WTC11 (cell line): ENCODE measurements around the gene GRK3. TPM values are rescaled to one million over a fixed set of nuclear protein-coding genes. Genes with fewer than 3 reads are reported as not detected.

ENCODE experiments used
- ATAC-seq: fragments of 200-7000 bp; cut with Tn5 transposase; 2 replicates; pipeline ENCODE4 v1.10.0; 2021; ENCODE audit warnings: mild to moderate bottlenecking, moderate library complexity
- CTCF ChIA-PET: fragments of 300-600 bp; sonication (Branson Sonifier 250); formaldehyde crosslinking; loops from one replicate; lab custom pipeline; 2021; ENCODE audit warnings: antibody characterized with exemption; lab: Charles Lee
- POLR2A ChIA-PET: fragments of 350-600 bp; sonication (Branson Sonifier 250); formaldehyde crosslinking; loops from one replicate; lab custom pipeline; 2021; ENCODE audit warnings: antibody characterized with exemption; lab: Charles Lee
- DNase-seq: peaks from one replicate; pipeline ENCODE4 v3.0.0; 2021; ENCODE audit warnings: low spot score
- H3K27ac Mint-ChIP-seq: 2 replicates; pipeline ENCODE4 v1.8.0; 2021; ENCODE audit warnings: mixed read lengths
- H3K27me3 Mint-ChIP-seq: 2 replicates; pipeline ENCODE4 v1.8.0; 2021; ENCODE audit warnings: low read depth, mild to moderate bottlenecking, moderate library complexity, mixed read lengths
- H3K36me3 Mint-ChIP-seq: 2 replicates; pipeline ENCODE4 v1.8.0; 2021; ENCODE audit warnings: mixed read lengths
- H3K4me1 Mint-ChIP-seq: 2 replicates; pipeline ENCODE4 v1.8.0; 2022; ENCODE audit warnings: mixed read lengths
- H3K4me3 Mint-ChIP-seq: 2 replicates; pipeline ENCODE4 v1.8.0; 2021; ENCODE audit warnings: mild to moderate bottlenecking, moderate library complexity, mixed read lengths
- H3K9me3 Mint-ChIP-seq: 2 replicates; pipeline ENCODE4 v1.8.0; 2021; ENCODE audit warnings: mixed read lengths
- ATF1 ChIP-seq: sonication (generic); formaldehyde crosslinking; IDR thresholded peaks from 2 replicates; pipeline ENCODE4 v1.8.1; 2023; ENCODE audit warnings: mild to moderate bottlenecking, moderate library complexity, missing genetic modification reagents
- CREB1 ChIP-seq: sonication (generic); formaldehyde crosslinking; IDR thresholded peaks from 2 replicates; pipeline ENCODE4 v1.8.0; 2023; ENCODE audit warnings: mild to moderate bottlenecking, missing genetic modification reagents
- FOXJ3 ChIP-seq: sonication (generic); formaldehyde crosslinking; IDR thresholded peaks from 2 replicates; pipeline ENCODE4 v1.9.0; 2021; ENCODE audit warnings: missing genetic modification reagents, mild to moderate bottlenecking, borderline replicate concordance
- HMGA2 ChIP-seq: fragments of 250-450 bp; sonication (Bioruptor Pico); IDR thresholded peaks from 2 replicates; pipeline ENCODE4 v1.4.0; 2021; ENCODE audit warnings: mild to moderate bottlenecking, moderate library complexity
- IRF2 ChIP-seq: sonication (generic); formaldehyde crosslinking; IDR thresholded peaks from 2 replicates; pipeline ENCODE4 v1.8.0; 2022; ENCODE audit warnings: low read depth, missing genetic modification reagents, borderline replicate concordance
- JUN ChIP-seq: sonication (generic); formaldehyde crosslinking; IDR thresholded peaks from 2 replicates; pipeline ENCODE4 v1.8.0; 2023; ENCODE audit warnings: mild to moderate bottlenecking, missing genetic modification reagents
- NFATC4 ChIP-seq: fragments of 250-450 bp; sonication (Bioruptor Pico); IDR thresholded peaks from 2 replicates; pipeline ENCODE4 v1.9.0; 2021; ENCODE audit warnings: mild to moderate bottlenecking
- NFE2L1 ChIP-seq: sonication (generic); formaldehyde crosslinking; IDR thresholded peaks from 2 replicates; pipeline ENCODE4 v1.8.1; 2023; ENCODE audit warnings: missing genetic modification reagents
- RELA ChIP-seq: sonication (generic); formaldehyde crosslinking; IDR thresholded peaks from 2 replicates; pipeline ENCODE4 v1.8.1; 2022; ENCODE audit warnings: missing genetic modification reagents, mild to moderate bottlenecking, borderline replicate concordance
- SMAD4 ChIP-seq: sonication (generic); formaldehyde crosslinking; IDR thresholded peaks from 2 replicates; pipeline ENCODE4 v1.8.0; 2022; ENCODE audit warnings: mild to moderate bottlenecking, missing genetic modification reagents
- SP1 ChIP-seq: sonication (generic); formaldehyde crosslinking; conservative IDR thresholded peaks from 2 replicates; pipeline ENCODE4 v1.8.1; 2022; ENCODE audit warnings: missing genetic modification reagents
- ZNF423 ChIP-seq: fragments of 250-450 bp; sonication (Bioruptor Pico); IDR thresholded peaks from 2 replicates; pipeline ENCODE4 v2.1.2; 2022; ENCODE audit warnings: mild to moderate bottlenecking, moderate library complexity
- ZNF671 ChIP-seq: fragments of 250-450 bp; sonication (Bioruptor Pico); IDR thresholded peaks from 2 replicates; pipeline ENCODE4 v1.8.0; 2021; ENCODE audit warnings: mild to moderate bottlenecking
- total RNA-seq: library from RNA; stranded (reverse); gene quantifications from 3 replicates; pipeline ENCODE4 v1.2.3, GENCODE V29; 2021
- TF ChIP-seq, protein P1 (sequence below): sonication (generic); formaldehyde crosslinking; conservative IDR thresholded peaks from 2 replicates; pipeline ENCODE4 v1.8.1; 2022; ENCODE audit warnings: mild to moderate bottlenecking, missing genetic modification reagents
- TF ChIP-seq, protein P2 (sequence below): sonication (generic); formaldehyde crosslinking; IDR thresholded peaks from 2 replicates; pipeline ENCODE4 v1.8.1; 2022; ENCODE audit warnings: low read depth, mild to moderate bottlenecking, moderate library complexity, missing genetic modification reagents, borderline replicate concordance
- TF ChIP-seq, protein P3 (sequence below): fragments of 200-600 bp; IDR thresholded peaks from 2 replicates; pipeline ENCODE4 v1.8.0; 2022; ENCODE audit warnings: antibody characterized with exemption
- TF ChIP-seq, protein P4 (sequence below): fragments of 250-450 bp; sonication (Bioruptor Pico); IDR thresholded peaks from 2 replicates; pipeline ENCODE4 v1.9.0; 2021; ENCODE audit warnings: moderate library complexity, mild to moderate bottlenecking, inconsistent platforms, borderline replicate concordance
- TF ChIP-seq, protein P5 (sequence below): sonication (generic); formaldehyde crosslinking; IDR thresholded peaks from 2 replicates; pipeline ENCODE4 v1.8.1; 2023; ENCODE audit warnings: mild to moderate bottlenecking, missing genetic modification reagents
- TF ChIP-seq, protein P6 (sequence below): sonication (generic); formaldehyde crosslinking; IDR thresholded peaks from 2 replicates; pipeline ENCODE4 v1.8.0; 2022; ENCODE audit warnings: missing genetic modification reagents
- TF ChIP-seq, protein P7 (sequence below): sonication (generic); formaldehyde crosslinking; IDR thresholded peaks from 2 replicates; pipeline ENCODE4 v1.8.1; 2022; ENCODE audit warnings: mild to moderate bottlenecking, moderate library complexity, missing genetic modification reagents

Gene GRK3
- total RNA-seq, 1 experiment from 2014 or later = 27.1 TPM

DNA sequence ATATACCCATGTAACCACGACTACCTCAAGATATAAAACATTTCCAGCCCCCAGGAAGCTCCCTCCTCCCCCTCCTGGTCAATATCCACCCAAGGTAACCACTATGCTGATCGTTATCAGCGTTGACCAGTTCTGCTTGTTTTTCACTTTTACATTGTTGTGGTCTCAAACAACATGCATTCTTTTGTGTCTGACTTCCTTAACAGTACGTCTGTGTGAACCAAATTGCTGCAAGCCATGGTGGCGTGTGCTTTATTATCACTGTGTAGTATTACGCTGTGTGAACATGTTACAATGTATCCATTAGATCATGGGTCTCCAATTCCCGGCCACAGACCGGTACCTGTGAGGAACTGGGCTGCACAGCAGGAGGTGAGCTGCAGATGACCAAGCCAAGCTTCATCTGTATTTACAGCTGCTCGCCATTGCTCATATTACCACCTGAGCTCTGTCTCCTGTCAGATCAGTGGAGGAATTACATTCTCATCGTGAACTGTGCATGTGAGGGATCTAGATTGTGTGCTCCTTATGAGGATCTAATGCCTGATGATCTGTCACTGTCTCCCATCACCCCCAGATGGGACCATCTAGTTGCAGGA is 15.5 kb upstream of the GRK3 start:
- H3K4me3 Mint-ChIP-seq = no peak overlapping the region
- TF ChIP-seq, protein P1, sequence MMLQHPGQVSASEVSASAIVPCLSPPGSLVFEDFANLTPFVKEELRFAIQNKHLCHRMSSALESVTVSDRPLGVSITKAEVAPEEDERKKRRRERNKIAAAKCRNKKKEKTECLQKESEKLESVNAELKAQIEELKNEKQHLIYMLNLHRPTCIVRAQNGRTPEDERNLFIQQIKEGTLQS (CRISPR knock-in tag) = no peak
- TF ChIP-seq, protein P2, sequence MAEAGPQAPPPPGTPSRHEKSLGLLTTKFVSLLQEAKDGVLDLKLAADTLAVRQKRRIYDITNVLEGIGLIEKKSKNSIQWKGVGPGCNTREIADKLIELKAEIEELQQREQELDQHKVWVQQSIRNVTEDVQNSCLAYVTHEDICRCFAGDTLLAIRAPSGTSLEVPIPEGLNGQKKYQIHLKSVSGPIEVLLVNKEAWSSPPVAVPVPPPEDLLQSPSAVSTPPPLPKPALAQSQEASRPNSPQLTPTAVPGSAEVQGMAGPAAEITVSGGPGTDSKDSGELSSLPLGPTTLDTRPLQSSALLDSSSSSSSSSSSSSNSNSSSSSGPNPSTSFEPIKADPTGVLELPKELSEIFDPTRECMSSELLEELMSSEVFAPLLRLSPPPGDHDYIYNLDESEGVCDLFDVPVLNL (CRISPR knock-in tag) = no peak
- TF ChIP-seq, protein P3, sequence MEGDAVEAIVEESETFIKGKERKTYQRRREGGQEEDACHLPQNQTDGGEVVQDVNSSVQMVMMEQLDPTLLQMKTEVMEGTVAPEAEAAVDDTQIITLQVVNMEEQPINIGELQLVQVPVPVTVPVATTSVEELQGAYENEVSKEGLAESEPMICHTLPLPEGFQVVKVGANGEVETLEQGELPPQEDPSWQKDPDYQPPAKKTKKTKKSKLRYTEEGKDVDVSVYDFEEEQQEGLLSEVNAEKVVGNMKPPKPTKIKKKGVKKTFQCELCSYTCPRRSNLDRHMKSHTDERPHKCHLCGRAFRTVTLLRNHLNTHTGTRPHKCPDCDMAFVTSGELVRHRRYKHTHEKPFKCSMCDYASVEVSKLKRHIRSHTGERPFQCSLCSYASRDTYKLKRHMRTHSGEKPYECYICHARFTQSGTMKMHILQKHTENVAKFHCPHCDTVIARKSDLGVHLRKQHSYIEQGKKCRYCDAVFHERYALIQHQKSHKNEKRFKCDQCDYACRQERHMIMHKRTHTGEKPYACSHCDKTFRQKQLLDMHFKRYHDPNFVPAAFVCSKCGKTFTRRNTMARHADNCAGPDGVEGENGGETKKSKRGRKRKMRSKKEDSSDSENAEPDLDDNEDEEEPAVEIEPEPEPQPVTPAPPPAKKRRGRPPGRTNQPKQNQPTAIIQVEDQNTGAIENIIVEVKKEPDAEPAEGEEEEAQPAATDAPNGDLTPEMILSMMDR = no peak
- TF ChIP-seq IRF2 (CRISPR knock-in tag) = no peak
- TF ChIP-seq ATF1 (CRISPR knock-in tag) = no peak
- no peak for TF ChIP-seq JUN
- TF ChIP-seq, protein P4, sequence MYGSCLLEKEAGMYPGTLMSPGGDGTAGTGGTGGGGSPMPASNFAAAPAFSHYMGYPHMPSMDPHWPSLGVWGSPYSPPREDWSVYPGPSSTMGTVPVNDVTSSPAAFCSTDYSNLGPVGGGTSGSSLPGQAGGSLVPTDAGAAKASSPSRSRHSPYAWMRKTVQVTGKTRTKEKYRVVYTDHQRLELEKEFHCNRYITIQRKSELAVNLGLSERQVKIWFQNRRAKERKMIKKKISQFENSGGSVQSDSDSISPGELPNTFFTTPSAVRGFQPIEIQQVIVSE (CRISPR knock-in tag) = no peak
- no peak for TF ChIP-seq HMGA2
- no peak for TF ChIP-seq SP1 (CRISPR knock-in tag)
- TF ChIP-seq NFATC4 (CRISPR knock-in tag) = no peak
- TF ChIP-seq, protein P5, sequence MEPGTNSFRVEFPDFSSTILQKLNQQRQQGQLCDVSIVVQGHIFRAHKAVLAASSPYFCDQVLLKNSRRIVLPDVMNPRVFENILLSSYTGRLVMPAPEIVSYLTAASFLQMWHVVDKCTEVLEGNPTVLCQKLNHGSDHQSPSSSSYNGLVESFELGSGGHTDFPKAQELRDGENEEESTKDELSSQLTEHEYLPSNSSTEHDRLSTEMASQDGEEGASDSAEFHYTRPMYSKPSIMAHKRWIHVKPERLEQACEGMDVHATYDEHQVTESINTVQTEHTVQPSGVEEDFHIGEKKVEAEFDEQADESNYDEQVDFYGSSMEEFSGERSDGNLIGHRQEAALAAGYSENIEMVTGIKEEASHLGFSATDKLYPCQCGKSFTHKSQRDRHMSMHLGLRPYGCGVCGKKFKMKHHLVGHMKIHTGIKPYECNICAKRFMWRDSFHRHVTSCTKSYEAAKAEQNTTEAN = no peak
- TF ChIP-seq, protein P6, sequence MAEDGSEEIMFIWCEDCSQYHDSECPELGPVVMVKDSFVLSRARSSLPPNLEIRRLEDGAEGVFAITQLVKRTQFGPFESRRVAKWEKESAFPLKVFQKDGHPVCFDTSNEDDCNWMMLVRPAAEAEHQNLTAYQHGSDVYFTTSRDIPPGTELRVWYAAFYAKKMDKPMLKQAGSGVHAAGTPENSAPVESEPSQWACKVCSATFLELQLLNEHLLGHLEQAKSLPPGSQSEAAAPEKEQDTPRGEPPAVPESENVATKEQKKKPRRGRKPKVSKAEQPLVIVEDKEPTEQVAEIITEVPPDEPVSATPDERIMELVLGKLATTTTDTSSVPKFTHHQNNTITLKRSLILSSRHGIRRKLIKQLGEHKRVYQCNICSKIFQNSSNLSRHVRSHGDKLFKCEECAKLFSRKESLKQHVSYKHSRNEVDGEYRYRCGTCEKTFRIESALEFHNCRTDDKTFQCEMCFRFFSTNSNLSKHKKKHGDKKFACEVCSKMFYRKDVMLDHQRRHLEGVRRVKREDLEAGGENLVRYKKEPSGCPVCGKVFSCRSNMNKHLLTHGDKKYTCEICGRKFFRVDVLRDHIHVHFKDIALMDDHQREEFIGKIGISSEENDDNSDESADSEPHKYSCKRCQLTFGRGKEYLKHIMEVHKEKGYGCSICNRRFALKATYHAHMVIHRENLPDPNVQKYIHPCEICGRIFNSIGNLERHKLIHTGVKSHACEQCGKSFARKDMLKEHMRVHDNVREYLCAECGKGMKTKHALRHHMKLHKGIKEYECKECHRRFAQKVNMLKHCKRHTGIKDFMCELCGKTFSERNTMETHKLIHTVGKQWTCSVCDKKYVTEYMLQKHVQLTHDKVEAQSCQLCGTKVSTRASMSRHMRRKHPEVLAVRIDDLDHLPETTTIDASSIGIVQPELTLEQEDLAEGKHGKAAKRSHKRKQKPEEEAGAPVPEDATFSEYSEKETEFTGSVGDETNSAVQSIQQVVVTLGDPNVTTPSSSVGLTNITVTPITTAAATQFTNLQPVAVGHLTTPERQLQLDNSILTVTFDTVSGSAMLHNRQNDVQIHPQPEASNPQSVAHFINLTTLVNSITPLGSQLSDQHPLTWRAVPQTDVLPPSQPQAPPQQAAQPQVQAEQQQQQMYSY = no peak
- TF ChIP-seq NFE2L1 (CRISPR knock-in tag) = no peak
- TF ChIP-seq, all 79 proteins: peak for 0
- CTCF ChIA-PET = interaction anchor here (1.6 kb wide), 1 partner anchor 224 kb away, joined by 4 read pairs; no protein-coding TSS in a partner anchor
- Mint-ChIP-seq H3K27me3 (no peaks in the 10 kb centered on the region; the same call in none of the 2 replicates), H3K9me3 (peaks cover 12% of the 10 kb centered on the region), H3K27ac (no peak overlapping the region), H3K36me3 (peaks cover 4% of the 10 kb centered on the region; the same call in 1 of the 2 replicates), H3K4me1 (peaks cover 5% of the 10 kb centered on the region)
- no peak for DNase-seq
- no peak for ATAC-seq
- POLR2A ChIA-PET = no interaction called here

DNA sequence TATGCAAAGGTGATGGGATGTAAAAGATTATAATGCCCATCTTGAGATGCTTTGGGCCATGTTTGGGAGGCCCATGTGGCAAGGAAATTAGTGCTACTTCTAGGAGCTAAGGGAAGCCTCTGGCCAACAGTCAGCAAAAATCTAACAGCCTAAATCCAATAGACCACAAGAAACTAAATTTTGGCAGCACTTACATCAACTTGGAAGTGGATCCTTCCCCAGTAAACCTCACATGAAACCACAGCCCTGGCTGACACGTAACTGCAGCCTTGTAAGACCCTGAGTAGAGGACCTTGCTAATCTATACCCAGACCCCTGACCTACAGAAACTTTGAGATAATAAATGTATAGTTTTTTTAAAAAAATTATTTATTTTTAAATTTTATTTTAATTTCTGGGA is 13.1 kb upstream of the GRK3 start:
- Mint-ChIP-seq H3K4me3 (no peak overlapping the region), H3K9me3 (peaks cover 12% of the 10 kb centered on the region), H3K4me1 (peaks cover 17% of the 10 kb centered on the region), H3K36me3 (peaks cover 4% of the 10 kb centered on the region; the same call in 1 of the 2 replicates), H3K27me3 (no peaks in the 10 kb centered on the region; the same call in 1 of the 2 replicates), H3K27ac (no peak overlapping the region)
- DNase-seq = no peak
- POLR2A ChIA-PET = no interaction called here
- ATAC-seq = no peak
- CTCF ChIA-PET = no interaction called here
- TF ChIP-seq FOXJ3 (CRISPR knock-in tag) (no peak), ZNF671 (CRISPR knock-in tag) (no peak), ZNF423 (no peak), SMAD4 (no peak), CREB1 (CRISPR knock-in tag) (no peak), RELA (CRISPR knock-in tag) (no peak)
- TF ChIP-seq, protein P7, sequence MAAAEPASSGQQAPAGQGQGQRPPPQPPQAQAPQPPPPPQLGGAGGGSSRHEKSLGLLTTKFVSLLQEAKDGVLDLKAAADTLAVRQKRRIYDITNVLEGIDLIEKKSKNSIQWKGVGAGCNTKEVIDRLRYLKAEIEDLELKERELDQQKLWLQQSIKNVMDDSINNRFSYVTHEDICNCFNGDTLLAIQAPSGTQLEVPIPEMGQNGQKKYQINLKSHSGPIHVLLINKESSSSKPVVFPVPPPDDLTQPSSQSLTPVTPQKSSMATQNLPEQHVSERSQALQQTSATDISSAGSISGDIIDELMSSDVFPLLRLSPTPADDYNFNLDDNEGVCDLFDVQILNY (CRISPR knock-in tag) = no peak
- TF ChIP-seq, protein P2 (CRISPR knock-in tag) = no peak
- TF ChIP-seq, protein P5 = no peak
